Measurements from ENCODE around the gene DTNB. TPM values are rescaled to one million over a fixed set of nuclear protein-coding genes. Genes with fewer than 3 reads are reported as not detected.

Gene DTNB
- total RNA-seq, 1 experiment from 2014 or later = 26.3 TPM

- Mint-ChIP-seq H3K27ac (ENCODE audit: low read depth, unreplicated experiment) (no peak overlapping the region), H3K9me3 (ENCODE audit: unreplicated experiment) (no peaks in the 10 kb centered on the region), H3K4me3 (ENCODE audit: unreplicated experiment) (no peak overlapping the region), H3K27me3 (ENCODE audit: insufficient read depth, unreplicated experiment) (no peaks in the 10 kb centered on the region), H3K36me3 (ENCODE audit: insufficient read depth, unreplicated experiment) (peaks cover 1% of the 10 kb centered on the region), H3K4me1 (ENCODE audit: insufficient read depth, unreplicated experiment) (peaks cover 34% of the 10 kb centered on the region)
- TF ChIP-seq CTCF (IDR thresholded peaks at IDR 0.05; ENCODE audit: unreplicated experiment) = no peak
- BruUV-seq (replicated peaks) = no TSS peak
- no peak for DNase-seq (ENCODE audit: unreplicated experiment)
- ChIA-PET POLR2A (interaction anchor here (0.7 to 1.0 kb wide), 2 partner anchors 8 to 201 kb away, joined by 3 to 4 read pairs; no protein-coding TSS in a partner anchor), CTCF (interaction anchor here (1.8 to 2.5 kb wide), 2 partner anchors 9 to 49 kb away, joined by 11 to 17 read pairs; no protein-coding TSS in a partner anchor)
- intact Hi-C loops (cut with micrococcal nuclease) = no loop called here
These were observed 57.5 kb downstream of the DTNB start for GRCh38 chr2:25615920-25616319.

- no TSS peak for BruUV-seq (replicated peaks)
- intact Hi-C loops (cut with micrococcal nuclease) = no loop called here
- Mint-ChIP-seq H3K27ac (ENCODE audit: low read depth, unreplicated experiment) (no peak overlapping the region), H3K36me3 (ENCODE audit: insufficient read depth, unreplicated experiment) (peaks cover 5% of the 10 kb centered on the region), H3K4me1 (ENCODE audit: insufficient read depth, unreplicated experiment) (peaks cover 34% of the 10 kb centered on the region), H3K27me3 (ENCODE audit: insufficient read depth, unreplicated experiment) (no peaks in the 10 kb centered on the region), H3K9me3 (ENCODE audit: unreplicated experiment) (no peaks in the 10 kb centered on the region), H3K4me3 (ENCODE audit: unreplicated experiment) (no peak overlapping the region)
- POLR2A ChIA-PET = interaction anchor here (0.7 to 1.0 kb wide), 2 partner anchors 8 to 201 kb away, joined by 3 to 4 read pairs; no protein-coding TSS in a partner anchor
- DNase-seq (ENCODE audit: unreplicated experiment) = no peak
- CTCF ChIA-PET = interaction anchor here (1.3 to 2.5 kb wide), 3 partner anchors 9 to 50 kb away, joined by 4 to 17 read pairs (median 11); no protein-coding TSS in a partner anchor
- no peak for TF ChIP-seq CTCF (IDR thresholded peaks at IDR 0.05; ENCODE audit: unreplicated experiment)
These were observed 58.0 kb downstream of the DTNB start for GRCh38 chr2:25615386-25615785.

- Mint-ChIP-seq H3K4me1 (ENCODE audit: insufficient read depth, unreplicated experiment) (peaks cover 29% of the 10 kb centered on the region), H3K27ac (ENCODE audit: low read depth, unreplicated experiment) (no peak overlapping the region), H3K4me3 (ENCODE audit: unreplicated experiment) (no peak overlapping the region), H3K9me3 (ENCODE audit: unreplicated experiment) (no peaks in the 10 kb centered on the region), H3K27me3 (ENCODE audit: insufficient read depth, unreplicated experiment) (no peaks in the 10 kb centered on the region), H3K36me3 (ENCODE audit: insufficient read depth, unreplicated experiment) (peaks cover 6% of the 10 kb centered on the region)
- intact Hi-C loops (cut with micrococcal nuclease) = no loop called here
- CTCF ChIA-PET = interaction anchor here (1.3 to 2.5 kb wide), 4 partner anchors 8 to 85 kb away, joined by 3 to 17 read pairs (median 8); no protein-coding TSS in a partner anchor
- POLR2A ChIA-PET = interaction anchor here (0.7 kb wide), 1 partner anchor 51 kb away, joined by 3 read pairs; no protein-coding TSS in a partner anchor
- no peak for TF ChIP-seq CTCF (IDR thresholded peaks at IDR 0.05; ENCODE audit: unreplicated experiment)
- no peak for DNase-seq (ENCODE audit: unreplicated experiment)
- BruUV-seq (replicated peaks) = no TSS peak
These were observed 58.7 kb downstream of the DTNB start for GRCh38 chr2:25614711-25615110.

- no peak for DNase-seq (ENCODE audit: unreplicated experiment)
- Mint-ChIP-seq H3K27me3 (ENCODE audit: insufficient read depth, unreplicated experiment) (no peaks in the 10 kb centered on the region), H3K9me3 (ENCODE audit: unreplicated experiment) (no peaks in the 10 kb centered on the region), H3K4me3 (ENCODE audit: unreplicated experiment) (no peak overlapping the region), H3K4me1 (ENCODE audit: insufficient read depth, unreplicated experiment) (no peaks in the 10 kb centered on the region), H3K36me3 (ENCODE audit: insufficient read depth, unreplicated experiment) (peaks cover 6% of the 10 kb centered on the region), H3K27ac (ENCODE audit: low read depth, unreplicated experiment) (no peak overlapping the region)
- intact Hi-C loops (cut with micrococcal nuclease) = loop anchor here (5.0 kb wide), 1 partner anchor 539 kb away; no protein-coding TSS in a partner anchor
- no TSS peak for BruUV-seq (replicated peaks)
- POLR2A ChIA-PET = interaction anchor here (1.0 to 5.2 kb wide), 6 partner anchors 10 to 91 kb away, joined by 4 to 42 read pairs (median 23); partner anchors contain the start of gene DTNB
- CTCF ChIA-PET = interaction anchor here (0.6 to 6.8 kb wide), 12 partner anchors 10 to 342 kb away, joined by 3 to 204 read pairs (median 8); no protein-coding TSS in a partner anchor
- TF ChIP-seq CTCF (IDR thresholded peaks at IDR 0.05; ENCODE audit: unreplicated experiment) = no peak
These were observed 64.7 kb downstream of the DTNB start for GRCh38 chr2:25608718-25609117.
